ENCODE measurements around the gene CACNA1E.

Gene CACNA1E

DNA sequence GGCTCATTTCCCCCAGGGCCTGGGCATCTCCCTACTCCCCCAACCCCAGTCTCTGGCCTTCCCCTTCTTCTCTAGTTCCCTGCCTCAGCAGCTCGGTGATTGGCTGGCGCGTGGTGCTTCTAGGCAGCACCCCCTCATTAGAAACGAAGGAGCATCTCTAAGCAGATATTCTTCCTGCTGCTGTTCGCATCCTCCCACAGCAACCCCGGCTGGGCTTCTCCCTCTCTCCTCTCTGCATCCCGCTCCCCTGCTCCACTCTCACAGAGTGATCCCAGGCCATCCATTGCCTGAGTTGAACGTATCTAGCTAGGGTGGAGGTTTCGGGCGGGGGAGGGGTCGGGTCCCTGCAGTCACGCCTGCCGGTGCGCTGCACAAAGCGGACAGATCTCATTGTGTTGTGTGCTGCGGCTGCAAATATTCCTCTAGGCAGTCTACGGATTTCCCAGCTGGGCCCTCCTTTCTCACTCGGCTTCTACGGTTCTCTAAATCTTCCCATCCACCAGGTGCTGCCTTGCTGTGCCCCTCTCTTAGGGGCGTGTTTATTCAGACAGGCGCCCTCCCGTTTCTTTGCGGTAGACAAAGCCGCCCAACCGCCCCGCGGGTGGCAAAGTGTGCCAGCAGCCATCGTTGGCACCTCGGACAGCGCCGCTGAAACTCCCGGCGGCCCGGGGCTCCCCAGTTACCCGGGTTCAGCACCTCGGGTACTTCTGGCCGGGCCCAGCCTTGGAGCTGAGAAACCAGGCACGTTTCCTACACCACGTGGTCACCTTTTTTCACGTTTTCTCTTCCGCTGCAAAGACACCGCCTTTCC lies 2.2 kb downstream of the CACNA1E start:
- peak; percentile 88 for DNase-seq

DNA sequence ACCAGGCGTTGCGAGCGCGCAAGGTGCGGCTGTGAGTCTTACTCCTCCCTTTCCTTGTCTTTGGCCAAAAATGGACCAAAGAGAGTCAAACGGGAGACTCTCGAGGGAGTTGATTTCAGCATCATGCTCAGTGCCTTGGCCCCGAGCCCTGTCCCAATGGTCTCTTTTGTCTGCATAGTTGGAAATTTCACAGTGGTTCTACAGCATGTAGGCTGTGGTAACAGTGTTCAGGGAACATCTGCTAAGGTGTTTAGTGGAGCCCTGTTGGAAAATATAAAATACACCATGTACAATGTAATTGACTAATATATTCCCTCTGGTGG lies 2.7 kb downstream of the CACNA1E start:
- DNase-seq: no peak

DNA sequence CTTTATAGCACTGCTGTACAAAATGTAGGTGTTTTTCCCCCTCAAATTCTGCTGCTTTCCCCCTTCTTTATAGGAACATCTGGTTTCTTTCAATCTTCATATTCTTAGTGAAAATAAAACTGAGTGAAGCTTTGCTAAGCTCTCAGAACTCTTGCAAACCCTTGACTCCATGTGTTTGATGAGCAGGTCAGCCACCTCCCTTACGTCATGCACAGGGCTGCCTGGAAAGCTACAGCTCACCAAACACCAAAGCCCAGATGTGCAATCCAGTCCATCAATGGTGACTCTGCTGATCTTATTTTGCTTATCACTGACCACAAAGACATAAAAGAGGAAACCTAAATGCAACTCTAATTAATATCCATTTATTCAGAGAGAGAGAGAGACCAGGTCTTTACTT lies 5.5 kb downstream of the CACNA1E start:
- no peak for DNase-seq

DNA sequence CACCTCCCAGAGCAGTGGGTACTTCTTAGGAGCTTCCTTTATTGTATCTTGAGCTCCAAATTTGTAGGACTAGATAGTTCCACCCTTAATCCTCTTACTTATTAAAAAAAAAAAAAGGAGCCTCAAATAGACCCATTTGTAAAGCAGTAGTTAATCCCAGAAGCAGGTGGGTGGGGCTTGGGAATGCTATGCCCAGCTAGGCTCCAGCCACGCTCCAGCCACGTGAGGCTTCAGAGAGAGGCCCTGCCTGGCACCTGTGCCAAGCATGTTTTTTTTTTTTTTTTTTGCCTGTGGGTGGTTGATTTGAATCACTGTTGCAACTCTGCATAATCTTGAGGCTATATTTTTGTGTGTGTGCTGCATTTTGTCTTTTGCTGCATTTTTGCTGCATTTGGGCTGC lies 7.0 kb downstream of the CACNA1E start:
- DNase-seq: no peak

DNA sequence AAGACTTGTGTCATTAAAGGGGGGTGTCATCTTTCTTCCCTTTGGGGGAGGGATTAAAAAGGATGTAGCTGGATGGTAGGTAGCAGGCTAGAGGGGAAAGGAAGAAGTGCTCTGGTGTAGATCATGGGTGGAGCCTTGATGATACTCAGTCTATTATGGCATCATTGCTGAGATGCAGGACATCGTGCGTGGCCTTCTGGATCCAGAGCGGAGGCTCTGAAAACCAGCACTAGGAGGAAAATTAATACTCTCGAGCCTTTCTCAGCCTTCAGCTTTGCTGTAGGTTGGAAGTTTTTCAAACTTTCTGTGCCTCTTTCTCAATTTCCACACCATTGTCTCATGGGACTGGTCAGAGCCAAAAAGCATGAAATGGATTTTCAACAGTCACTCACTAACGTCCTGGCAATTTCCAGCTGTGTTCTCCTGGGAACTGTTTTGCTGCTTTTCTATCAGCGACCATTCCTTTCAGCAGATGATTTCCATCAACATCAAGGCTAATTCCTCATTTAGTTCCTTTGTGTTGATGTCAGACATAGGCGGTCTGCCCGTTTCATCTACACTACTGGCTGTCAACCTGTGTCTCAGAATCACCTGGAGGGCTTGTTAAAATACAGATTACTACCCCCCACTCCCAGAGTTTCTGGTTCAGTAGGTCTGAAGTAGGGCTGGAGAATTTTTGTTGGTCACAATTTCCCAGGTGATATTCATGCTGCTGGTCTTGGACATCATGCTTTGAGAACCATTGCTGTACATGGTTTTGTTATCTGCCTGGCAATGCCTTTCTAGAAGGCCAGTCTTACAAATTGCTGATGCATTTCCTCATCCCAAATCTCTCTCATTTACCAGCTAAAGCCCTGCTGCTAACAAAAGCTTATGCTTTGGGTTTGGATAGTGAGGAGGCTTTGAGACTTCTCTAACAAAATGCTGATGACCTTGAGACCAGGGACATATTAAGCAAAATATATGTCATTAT lies 7.7 kb downstream of the CACNA1E start:
- DNase-seq: no peak

DNA sequence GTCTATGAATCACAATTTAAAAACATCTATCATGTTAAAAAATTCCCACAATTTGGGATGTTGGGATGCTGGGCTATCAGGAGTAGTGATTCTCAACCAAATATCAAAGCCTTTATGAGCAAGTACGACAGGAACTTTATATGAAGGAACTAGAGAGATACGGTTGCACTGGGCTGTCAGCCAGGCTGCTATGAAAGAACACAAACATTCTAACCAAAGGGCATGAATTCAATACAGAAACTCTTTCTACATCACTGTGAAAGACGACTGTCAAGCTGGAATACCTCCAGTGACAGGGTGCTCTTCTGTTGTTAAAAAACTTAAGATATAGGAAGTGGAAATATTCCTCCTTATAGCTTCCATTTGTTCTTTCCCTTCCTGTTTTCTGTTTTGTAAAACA lies 9.8 kb downstream of the CACNA1E start:
- DNase-seq: no peak

DNA sequence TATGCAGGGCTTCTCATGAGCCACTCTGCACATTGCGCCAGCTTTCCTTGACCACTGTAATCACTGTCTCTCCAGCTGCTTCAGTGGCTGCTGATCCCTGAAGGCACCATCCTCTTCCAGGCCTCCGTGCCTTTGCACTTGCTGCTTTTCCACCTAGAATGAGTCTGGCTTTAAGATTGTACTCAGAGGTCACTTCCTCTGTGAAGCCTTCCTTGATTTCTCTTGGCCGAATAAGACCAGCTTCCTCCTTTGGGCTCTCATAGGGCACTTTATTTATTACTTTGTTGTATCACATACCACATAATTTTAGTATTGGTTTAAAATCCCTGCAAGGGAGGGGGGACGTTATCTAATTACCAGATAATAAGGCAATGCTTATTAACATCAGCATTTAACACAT lies 10.6 kb downstream of the CACNA1E start:
- DNase-seq: no peak

DNA sequence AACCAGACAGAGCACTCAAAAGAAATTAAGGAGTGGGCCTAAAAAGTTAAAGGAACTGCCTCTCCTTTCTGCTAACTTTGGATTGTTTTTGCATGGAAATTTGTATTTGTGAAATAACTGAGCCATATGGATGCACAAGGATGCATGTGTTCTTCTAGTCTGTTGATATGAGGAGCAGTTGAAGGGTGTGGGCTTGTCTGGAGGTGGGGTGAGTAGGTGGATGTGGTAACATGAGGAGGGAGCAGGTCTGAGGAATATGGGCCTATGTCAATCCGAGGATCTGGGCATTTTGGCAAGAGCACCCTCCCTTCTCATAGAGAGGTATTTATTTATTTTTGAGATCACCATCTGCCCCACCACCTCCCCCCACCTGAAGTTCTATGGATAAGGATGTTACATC lies 13.4 kb downstream of the CACNA1E start:
- DNase-seq: no peak

DNA sequence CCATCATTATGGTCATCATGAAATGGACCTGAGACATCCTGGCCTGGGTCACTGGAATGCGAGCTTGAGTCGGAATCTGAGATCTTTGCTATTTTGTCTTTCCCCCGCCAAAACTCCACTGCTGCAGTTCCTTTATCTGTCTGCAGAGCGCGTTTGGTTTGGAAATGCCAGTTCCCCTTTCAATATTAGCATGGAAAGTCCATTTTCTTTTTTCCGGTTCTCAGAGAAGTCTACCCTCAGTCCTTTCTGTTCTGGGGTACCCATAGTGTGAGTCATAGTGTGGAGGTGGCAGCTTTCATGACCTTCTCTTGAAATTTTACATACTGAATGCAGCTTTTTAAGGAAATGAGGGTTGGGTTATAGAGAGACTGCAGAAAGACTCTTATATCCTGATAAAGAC lies 14.6 kb downstream of the CACNA1E start:
- no peak for DNase-seq

DNA sequence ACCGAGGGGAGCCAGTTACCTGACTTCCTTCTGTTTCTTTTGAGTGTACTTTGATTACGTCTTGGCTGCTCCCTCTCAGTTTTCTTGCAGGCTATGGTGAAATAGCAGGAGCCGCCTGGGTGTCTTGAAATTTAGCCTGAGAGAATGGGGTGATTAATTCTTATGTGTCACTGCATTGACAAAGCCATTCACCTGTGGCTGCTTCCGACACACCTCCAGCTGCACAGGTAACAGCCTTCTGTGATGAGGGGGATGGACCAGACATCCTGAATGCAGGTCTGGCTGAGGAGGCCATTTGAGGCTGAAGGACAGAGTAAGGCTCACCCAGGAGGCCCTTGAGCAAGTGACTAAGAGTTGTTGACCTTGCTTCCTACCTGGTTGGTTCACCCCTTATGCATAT lies 16.5 kb downstream of the CACNA1E start:
- no peak for DNase-seq

DNA sequence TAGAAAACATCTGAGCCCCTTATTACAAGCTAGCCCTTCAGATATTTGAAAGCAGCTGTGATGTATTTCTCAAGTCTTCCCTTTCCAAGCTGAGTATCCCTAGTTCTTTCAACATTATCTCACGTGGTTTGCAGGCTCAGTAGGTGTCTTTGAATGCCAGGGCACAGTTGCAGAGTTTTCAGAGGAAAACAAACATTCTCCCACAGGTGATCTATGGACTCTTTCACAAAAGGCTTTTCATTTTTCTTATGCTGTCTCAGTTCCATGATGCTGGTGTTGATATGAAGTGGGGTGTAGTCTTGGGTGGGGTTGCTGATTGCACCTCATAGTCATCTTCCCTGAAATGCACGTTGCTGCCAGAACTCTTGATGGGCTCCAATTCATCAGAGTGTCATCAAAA lies 17.3 kb downstream of the CACNA1E start:
- no peak for DNase-seq

DNA sequence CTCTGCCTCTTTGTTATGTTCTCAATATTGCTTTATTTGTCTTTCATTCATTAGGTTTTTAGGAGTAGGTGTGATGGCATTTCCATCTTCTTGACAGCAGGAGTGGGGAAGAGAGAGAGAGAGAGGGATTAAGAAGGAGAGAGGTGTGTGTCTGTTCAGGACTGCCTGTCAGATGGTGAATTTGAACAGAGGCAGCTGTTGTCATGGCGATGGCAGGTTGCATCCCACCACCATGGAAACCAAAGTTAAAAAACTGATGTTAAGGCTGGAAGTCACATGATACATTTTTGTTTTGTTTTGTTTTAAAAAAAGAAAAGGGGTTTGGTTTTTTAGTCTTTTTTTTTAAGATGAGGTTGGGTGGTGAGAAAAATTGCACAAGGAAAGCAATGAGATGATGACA lies 18.3 kb downstream of the CACNA1E start:
- DNase-seq: no peak

DNA sequence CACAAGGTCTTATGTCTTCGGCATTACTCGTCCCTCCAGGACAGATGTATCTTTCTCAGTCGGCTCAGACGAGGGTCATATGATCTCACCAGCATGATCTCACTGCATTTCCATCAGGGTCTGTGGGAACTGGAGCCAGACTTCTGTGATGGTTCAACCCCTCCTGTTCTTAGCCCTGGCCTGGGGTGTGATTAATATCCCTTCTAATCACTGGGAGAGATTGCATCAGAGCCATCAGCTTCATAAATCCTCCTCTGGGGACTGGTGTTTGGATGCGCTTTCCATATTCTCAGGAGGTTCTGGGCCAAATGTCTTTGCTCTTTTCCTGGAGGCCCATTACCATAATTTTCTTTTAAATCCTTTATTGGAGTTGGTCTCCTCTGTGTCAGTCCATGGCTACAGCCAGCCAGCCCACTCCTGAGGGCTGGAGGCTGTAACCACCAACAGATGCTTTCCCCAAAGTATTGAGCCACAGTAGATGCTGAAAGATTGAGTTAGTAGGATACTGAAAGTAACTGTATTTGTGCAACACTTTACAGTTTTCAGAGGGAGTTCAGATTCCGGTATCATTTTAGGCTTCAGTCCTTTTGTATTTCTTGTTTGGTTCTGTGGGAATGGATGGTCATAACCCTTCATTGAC lies 20.0 kb downstream of the CACNA1E start:
- no peak for DNase-seq

DNA sequence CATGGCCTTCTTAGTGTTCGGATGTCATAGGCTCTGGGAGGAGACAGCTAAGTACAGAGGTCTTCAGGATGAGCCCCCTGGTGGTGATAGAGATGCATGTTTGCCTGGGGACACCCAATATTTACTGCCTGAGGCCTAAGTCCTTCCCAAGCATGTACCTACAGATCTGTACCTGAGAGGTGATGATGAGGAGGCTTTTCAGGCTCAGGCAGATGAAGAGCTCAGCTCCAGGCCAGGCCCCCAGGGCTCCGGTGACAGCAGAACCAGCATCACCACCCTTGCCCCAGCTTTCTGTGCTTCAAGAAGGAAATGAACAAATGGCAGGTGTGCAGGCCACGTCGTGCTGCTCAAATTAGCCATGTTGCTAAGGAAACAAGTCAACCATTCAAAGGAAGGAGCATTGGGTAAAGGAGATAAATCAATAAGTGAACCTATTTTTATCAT lies 21.1 kb downstream of the CACNA1E start:
- peak; percentile 43 for DNase-seq

DNA sequence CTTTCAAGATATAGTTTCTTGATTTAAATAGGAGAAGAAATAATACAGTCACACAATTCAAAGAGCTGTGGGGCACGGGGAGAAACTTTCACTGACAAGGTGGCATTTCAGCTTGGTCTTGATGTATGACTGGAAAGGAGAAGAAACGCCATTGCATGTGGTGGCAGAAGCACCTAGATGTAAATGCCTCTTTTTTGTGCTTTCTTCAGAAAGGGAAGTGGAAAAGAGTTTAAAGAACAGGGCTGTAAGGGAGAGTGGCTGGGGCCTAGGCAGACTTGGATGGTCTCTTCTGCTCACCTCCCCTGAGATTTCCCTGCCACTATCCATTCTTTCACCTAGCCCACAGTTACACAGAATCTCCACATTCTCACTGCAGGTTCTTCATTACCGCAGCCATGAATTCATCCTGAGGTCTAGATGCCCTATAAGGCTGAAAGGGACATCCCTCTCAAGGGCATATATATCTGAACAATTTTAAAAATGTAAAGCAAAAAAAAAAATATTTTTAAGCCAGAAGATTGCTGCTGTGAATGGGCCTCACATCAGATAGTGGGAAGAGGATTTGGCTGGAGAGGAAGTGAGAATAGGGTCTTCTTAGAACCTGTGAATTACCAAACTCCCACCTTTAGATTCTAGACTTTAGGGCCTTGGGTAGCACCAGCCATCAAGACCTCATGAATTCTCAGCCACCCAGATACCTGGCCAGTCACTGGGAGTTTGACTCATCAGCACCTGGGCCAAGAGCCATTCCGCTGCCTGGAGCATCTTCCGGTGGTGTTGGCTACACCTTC lies 23.4 kb downstream of the CACNA1E start:
- DNase-seq: no peak

DNA sequence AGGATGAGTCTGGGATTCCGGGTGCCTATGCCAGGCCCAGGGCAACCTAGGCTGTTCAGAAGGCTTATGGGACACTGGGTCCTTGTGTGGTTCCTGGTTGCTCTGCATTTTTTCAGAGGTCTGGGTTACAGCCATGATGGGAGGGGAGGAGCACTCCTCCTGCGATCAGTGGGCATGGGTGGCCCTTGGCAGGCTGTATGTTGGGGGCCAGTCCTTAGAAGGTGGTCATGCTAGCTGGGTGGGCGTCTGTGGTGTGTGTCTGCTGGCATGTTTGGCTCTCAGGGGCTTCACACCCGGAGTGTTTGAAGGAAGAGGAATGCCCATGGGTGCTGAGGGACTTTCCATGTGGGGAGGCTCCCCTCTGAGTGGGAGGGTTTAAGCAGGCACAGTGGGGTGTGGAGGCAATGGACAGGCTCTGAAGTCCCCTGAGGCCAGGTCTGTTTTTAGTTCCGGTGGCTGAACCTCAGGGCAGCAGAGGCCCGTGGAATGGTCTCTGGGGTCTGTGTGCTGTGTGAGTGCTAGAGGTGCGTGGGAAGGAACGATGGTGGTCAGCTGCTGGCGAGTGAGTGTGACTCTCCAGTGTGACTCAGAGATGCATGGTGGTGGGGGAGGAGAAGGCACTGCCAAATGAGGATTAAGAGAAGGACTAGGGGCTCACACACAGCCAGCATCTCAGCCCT lies 25.3 kb downstream of the CACNA1E start:
- no peak for DNase-seq

DNA sequence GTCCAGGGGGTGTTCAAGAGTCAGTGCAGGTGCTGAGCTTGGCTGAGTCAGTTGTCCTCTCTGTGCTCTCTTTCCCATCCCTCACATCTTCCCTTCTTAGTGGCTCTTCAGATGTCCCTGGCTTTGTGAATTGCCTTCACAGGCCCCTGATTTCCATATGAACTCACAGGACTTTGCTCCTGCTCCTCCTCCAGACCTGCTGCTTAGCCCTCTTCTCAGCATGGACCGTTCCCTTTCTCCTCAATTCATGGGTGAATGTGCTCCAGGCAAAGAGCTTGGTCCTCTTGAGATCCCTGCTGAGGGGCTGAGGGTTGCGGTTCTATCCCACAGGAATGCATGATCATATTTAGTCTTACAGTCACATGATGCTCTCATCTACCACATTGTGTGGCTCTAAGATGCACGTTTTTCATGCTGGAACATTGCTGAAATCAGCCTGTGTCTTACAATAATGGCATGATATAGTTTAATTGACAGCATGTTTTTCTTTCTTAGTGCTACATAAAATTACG lies 30.5 kb downstream of the CACNA1E start:
- DNase-seq: no peak

DNA sequence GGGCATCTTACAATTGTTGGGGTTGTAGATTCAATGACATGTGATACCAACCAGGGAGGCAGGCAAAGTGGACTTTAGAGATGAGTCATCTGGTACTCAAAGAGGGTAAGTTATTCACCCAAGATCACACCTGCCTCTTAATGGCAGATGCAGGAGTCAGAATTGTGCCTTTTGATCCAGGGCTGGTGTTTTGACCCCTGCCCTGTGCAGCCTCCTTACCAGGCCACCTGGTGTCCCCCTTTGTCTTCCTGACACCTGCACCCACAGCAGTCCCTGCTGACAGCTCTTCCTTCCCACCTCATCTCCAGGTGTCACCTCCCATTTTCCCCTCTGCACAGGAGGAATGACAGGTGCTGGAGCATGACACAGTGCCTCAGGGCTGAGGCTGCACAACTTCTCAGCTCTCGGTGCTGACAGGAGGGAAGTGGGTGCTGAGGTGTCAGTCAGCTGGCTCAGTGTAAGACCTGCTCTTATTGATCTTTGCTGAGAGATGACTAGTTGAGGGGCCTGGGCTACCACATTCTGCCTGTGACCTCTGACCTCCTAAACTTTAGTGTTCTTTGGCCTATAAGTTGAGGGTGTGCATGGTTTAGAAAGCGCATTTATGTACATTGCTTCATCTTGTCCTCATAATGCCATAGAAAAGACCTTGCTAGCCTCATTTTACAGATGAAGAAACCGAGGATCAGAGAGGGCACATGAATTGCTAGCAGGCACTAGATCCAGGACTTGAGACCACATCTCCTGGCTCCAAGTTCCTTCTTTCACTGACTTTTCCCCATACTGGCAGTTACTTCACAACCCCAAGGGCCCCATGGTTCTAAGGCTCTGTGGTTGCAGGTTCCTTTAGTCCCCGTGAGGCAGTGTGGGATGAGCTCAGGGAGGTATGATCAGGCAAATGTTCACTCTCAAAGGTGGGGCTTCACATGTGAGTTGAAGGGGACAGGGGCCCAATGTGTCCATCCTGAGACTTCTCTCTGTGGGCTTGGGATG lies 31.3 kb downstream of the CACNA1E start:
- DNase-seq: no peak

DNA sequence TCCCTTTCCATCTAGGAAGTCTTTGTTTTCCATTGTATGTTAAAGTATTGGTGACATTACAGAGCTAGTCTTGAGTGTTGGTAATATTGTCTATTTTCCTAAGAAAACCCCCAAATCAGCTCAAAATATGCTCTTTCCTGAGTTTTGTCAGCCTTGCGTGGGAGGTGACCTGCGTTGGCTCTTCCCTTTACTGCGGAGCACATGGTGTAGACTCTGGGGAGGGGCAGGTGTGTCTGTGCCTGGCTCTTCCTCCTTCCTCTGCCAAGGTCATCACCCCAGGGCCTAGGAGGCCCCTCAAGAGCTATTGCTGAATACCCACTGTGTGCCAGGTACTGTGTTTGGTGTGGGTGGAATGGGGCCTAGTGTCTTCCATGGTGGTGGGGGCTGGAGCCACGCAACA lies 33.4 kb downstream of the CACNA1E start:
- DNase-seq: no peak

DNA sequence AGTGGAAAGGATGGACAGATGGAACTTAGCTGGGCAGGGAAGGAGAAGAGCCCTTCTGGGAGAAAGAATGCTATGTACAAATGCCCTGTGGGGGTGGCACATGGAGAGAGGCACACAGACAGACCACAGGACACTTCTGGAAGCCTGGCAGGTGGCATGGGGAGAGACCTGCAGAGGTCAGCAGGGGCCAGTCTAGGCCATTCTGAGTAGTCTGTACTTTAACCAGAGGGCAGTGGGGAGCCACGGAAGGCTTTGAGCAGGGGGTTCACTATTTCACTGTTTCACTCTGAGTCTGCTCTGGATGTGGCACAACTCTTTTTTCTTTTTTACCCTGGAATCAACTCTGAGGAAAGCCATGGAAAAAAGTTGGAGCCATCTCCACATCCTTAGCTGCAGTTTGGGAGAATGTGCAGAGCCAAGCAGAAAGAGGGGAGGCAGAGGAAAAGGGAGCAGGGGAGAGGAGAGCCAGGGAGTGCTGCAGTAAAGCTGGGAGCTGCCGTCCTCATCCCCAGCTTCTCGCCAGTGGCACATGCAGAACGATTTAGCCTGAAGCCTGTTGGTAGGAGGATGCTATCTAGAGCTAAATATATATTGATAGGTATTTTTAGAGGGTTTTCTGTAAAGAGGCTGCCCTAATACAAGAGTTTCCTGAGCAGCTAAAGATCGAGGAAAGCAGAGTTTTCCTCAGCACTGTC lies 34.0 kb downstream of the CACNA1E start:
- no peak for DNase-seq
